Fibroblast of villous mesenchyme (primary cell): ENCODE measurements around the gene LRRC27. TPM values are rescaled to one million over a fixed set of nuclear protein-coding genes. Genes with fewer than 3 reads are reported as not detected.

Experiments used
- DNase-seq: peaks from one replicate; pipeline ENCODE4 v3.0.0-alpha.2; 2010; ENCODE audit warnings: low read depth
- H3K4me3 ChIP-seq: 2 replicates; pipeline ENCODE4 v1.5.1; 2011; ENCODE audit warnings: low read depth, mild to moderate bottlenecking, low read length
- CTCF ChIP-seq: IDR thresholded peaks from 2 replicates; pipeline ENCODE4 v1.5.1; 2012; ENCODE audit warnings: low read depth, mild to moderate bottlenecking, low read length; ENCODE audit not compliant: insufficient read depth
- total RNA-seq: library from RNA; depleted of rRNA; stranded (reverse); fragments of >200 nt; gene quantifications from 2 replicates; pipeline ENCODE4 v1.2.3, GENCODE V29; 2012

The LRRC27 gene
- total RNA-seq, 1 donor: 6.0 TPM

DNA sequence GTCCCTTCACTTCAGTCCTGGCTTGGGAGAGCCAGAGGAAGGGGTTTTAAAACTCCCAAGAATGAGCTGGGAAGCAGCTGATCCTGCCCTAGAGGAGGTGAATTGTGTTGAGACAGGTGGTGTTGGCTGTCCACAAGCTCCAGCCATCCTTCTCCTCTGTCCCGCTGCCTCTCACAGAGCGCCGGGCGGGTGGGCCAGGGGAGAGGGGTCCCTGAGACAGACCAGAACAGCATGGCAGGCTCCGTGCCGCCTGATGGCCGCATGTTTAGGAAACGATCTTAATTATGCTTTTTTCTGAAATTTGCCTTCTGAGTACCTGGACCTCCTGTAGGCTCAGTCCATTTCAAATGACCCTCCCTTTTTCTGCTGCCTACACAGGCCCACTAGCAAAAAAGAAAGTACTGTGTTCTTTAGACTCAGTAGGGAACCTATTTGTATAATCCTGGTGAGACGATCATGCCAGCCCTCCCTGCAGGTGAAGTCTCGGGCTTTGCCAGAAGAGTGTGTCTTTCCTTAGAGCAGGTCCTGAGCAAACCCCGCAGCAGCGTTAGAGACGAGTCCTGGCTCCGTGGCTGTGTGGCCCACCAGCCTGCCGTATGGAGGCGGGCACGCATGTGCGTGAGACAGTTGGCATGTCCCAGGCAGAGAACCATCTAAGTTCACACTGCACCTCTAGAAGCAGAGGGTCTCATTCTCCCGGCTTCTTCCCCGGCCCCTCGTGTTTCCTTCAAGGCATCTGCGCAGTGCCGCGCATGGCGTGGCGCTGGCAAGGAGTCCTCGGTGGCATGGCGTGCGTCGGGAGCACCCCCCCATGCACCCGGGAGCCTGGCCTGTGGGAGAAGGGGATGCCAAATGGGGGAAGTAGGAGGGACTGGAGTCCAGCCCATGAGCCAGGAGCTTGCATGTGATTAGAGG is 38.7 kb downstream of the LRRC27 start:
- no peak for TF ChIP-seq CTCF
- DNase-seq: no peak
- H3K4me3 ChIP-seq: no peak overlapping the region

DNA sequence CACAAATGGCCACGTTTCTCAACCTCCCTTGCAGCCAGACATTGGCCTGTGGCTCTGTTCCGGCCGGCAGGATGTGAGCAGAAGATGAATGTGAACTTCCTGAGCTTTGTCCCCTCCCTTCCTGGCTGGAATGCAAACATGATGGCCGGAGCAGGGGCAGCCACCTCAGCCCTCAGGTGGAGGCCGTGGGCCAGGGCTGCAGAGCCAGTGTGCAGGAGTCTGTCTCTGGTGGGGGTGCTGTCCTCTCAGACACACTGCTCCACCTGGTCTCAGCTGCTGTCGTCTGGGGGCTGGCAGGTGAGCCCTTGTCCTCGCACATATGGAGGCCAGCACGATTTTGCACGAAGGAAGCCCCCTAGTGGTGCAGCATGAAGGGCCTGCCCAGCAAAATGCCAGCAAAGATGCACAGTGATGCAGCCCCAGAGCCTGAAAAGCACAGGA is 39.7 kb downstream of the LRRC27 start:
- DNase-seq: no peak
- no peak overlapping the region for H3K4me3 ChIP-seq
- peak; percentile 46 for TF ChIP-seq CTCF

DNA sequence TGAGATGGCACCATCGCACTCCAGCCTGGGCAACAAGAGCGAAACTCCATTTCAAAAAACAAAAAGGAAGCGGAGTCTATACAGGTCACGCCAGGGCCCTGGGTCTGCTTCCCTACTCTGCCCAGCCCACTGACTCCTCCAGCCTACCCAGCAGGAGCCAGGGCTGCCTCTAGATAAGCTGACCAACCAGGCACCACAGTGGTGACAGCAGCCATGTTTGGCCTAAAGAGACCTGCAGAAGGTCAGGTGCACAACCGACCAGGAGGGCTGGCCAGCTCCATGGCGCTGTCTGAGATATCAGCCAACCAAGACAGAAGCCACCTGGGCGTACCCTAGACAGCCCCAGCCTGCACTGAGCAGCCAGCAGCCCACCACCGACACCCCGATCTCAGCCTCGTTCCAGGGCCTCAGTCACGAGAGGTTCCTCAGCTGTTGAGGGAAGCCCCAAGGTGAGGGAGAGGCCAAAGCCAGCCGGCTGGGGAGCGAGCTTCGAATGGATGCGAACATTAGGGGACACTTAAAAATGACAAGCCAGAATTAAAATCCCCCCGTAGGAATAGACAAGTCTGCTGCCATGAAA is 40.6 kb downstream of the LRRC27 start:
- H3K4me3 ChIP-seq: no peak overlapping the region
- DNase-seq: no peak
- TF ChIP-seq CTCF: no peak

- TF ChIP-seq CTCF: no peak
- no peak for DNase-seq
- no peak overlapping the region for H3K4me3 ChIP-seq
Measured at GRCh38 chr10:132373241-132373955, 41.4 kb downstream of the LRRC27 start.

DNA sequence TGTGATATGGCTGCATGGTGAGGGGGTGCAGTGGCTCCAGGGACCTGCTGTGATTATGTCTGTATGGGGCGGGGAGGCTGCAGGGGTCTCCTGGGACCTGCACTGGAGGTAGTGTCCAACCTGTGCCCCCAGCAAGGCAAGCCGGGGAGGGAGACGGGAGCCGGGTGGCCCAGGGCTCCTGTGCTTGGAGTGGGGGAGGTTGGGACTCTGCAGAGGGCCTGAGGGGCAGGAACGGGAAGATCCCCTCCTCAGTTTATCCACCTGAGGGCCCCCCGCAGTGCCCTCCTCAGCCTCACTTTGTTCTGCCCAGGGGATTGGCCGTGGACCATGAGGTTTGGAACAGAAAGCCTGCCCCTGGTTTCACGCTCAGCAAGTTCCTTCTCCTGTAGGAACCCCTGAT is 42.2 kb downstream of the LRRC27 start:
- DNase-seq: no peak
- TF ChIP-seq CTCF: no peak
- H3K4me3 ChIP-seq: no peak overlapping the region

- no peak overlapping the region for H3K4me3 ChIP-seq
- no peak for DNase-seq
- TF ChIP-seq CTCF: no peak
Measured at GRCh38 chr10:132374612-132375011, 42.6 kb downstream of the LRRC27 start.
